Effector CD8-positive, alpha-beta T cell (primary cell): Measurements from ENCODE around the gene DLEU7.

Experiments used
- DNase-seq: peaks from one replicate; lab custom pipeline; 2025; lab: John Stamatoyannopoulos, UW

Gene DLEU7

GRCh38 chr13:50842990-50843256 lies 569 bp downstream of the DLEU7 start:
- no peak for DNase-seq

GRCh38 chr13:50842251-50842989 lies 1.1 kb downstream of the DLEU7 start:
- DNase-seq = no peak

GRCh38 chr13:50841786-50842185 lies 1.7 kb downstream of the DLEU7 start:
- DNase-seq = no peak

GRCh38 chr13:50840284-50840683 lies 3.2 kb downstream of the DLEU7 start:
- DNase-seq = no peak

DNA sequence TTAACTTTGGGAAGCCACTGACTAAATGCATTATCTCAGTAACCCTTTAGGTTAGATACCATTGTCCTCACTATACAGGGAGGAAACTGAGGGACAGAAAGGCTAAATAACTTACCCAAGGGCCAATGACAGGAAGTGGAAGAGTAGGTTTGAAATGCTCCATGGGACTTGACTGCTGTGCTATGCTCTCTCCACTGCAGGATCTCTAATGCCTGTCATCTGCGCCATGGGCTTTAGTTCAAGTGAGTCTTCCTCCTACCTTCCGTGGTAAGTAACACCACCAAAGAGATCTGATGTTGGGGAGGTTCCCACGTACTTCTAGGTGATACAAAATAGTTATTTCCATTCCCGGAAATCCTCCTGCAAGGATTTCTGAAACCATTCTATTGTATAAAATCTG lies 3.7 kb downstream of the DLEU7 start:
- no peak for DNase-seq

DNA sequence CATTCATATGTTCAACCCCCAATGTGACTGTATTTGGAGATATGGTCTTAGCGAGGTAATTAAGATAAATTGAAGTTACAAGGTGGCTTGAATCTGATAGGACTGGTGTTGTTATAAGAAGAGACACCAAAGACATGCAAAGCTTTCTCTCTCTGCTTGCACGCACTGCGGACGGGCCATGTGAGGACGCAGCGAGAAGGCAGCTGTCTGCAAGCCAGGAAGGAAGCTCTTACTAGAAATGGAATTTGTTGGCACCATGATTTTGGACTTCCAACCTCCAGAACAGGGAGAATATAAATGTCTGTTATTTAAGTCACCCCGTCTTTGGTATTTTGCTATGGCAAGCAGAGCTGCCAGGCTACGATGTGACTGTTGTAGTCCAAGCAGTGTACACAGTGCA lies 4.8 kb downstream of the DLEU7 start:
- no peak for DNase-seq

DNA sequence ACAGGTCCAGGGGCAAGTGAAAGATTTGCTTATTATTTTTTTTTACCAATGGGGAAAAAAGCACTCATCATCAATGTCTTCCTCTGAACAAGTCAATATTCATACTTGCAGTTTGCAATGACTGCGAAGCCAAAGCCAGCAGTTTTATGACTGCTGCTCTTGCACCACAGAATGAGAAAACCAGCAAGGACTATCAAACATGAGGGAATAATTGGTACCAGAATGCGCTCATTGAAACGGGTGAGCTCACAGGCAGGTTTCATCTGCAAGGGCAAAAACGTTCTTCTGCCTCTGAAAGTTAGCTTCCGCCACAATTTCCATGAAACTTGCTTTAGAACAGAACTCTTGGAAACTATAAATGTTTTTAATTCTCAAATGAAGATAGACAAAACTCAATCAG lies 5.5 kb downstream of the DLEU7 start:
- DNase-seq = no peak

GRCh38 chr13:50831512-50831911 lies 12.0 kb downstream of the DLEU7 start:
- no peak for DNase-seq

DNA sequence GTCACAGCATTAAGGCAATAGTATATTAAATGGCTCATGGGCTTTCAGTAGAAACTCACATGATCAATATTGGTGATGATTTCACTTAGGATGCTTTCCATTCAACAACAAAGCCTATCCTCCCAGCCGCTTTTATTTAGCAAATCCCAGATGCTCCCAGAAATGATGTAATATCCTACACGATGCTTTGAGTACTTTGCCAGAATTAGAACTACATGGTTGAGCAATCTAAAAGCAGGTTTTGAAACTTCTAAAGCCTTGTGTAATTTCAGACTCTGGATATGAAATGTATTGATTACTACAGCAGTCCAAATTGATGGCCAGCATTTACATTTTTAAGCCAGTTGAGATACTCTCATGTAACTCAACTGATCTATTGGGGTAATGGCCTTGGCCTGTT lies 13.6 kb downstream of the DLEU7 start:
- no peak for DNase-seq

GRCh38 chr13:50829226-50829625 lies 14.3 kb downstream of the DLEU7 start:
- DNase-seq = no peak

DNA sequence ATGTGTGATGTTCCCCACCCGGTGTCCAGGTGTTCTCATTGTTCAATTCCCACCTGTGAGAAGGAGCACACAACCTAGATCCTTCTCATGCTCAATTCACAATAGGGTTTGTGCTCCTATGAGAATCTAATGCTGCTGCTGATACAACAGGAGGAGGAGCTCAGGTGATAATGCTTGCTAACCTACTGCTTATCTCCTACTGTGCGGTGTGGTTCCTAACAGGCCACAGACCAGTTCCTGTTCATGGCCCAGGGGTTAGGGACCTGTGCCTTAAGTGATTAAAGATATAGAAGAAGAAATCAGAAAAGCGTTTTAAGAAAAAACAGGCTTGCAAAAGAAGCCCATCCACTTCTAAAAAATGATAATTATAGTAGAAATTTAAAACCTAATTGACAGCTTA lies 17.5 kb downstream of the DLEU7 start:
- DNase-seq = no peak

GRCh38 chr13:50812242-50812641 lies 31.2 kb downstream of the DLEU7 start:
- no peak for DNase-seq

GRCh38 chr13:50810998-50811397 lies 32.5 kb downstream of the DLEU7 start:
- no peak for DNase-seq

GRCh38 chr13:50810468-50810867 lies 33.0 kb downstream of the DLEU7 start:
- DNase-seq = no peak

DNA sequence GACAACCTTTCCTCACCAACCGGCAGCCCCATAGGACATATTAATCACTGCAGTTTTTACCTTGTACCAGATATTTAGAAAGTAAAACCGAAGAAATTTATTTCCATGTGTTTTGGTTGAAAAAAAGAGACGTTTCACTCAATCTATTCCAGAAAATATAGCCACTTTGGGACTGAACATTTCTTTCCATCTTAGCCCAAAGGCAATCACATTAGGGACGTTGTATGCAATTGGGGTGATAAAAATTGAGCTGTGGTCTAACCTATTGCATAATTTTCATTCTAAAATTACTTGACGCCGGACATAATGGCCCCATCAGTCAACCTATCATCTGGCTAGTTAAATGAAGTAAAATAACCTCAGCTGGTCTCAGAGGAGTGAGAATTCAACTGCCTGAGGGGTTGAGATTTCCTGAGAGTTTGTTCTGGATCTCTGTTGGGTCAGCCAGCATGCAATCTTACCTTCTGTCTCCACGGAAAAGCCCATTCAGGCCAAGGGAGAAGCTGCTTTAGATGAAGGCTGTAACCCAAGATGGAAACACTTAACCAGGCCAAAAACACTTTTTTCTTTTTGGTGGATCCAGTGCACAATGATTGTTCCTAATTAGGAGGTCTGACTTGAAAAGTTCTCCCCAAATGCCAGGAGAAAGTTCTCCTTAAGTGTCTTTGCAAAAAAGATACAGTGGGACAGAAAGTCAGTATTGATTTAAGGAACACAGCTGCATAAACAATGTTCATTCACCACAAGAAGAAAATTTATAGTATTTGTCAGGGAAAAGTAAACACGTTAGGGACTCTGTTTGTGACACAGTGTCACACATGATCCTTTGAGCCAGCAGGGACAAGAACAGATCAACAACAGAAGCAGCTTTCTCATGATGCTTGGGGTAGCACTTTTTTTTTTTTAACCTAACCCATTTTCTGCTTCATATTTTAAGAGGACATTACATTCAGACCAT lies 34.1 kb downstream of the DLEU7 start:
- no peak for DNase-seq

DNA sequence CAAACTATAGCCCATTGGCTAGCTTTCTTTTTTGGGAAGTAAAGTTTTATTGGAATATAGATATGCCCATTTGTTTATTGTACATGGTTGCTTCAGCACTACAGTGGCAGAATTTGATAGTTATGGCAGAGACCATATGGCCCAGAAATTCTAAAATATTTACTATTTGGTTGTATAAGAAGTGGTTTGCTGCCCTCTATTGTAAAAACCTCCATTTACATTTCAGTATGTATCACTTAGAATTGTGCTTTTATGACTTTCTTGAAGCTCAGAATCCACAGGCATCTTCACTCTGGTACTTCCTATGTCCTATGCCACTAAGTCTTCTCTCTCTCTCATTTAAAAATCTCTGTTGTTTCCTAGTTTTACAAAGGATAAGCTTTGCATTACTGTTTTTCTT lies 37.7 kb downstream of the DLEU7 start:
- DNase-seq = no peak

DNA sequence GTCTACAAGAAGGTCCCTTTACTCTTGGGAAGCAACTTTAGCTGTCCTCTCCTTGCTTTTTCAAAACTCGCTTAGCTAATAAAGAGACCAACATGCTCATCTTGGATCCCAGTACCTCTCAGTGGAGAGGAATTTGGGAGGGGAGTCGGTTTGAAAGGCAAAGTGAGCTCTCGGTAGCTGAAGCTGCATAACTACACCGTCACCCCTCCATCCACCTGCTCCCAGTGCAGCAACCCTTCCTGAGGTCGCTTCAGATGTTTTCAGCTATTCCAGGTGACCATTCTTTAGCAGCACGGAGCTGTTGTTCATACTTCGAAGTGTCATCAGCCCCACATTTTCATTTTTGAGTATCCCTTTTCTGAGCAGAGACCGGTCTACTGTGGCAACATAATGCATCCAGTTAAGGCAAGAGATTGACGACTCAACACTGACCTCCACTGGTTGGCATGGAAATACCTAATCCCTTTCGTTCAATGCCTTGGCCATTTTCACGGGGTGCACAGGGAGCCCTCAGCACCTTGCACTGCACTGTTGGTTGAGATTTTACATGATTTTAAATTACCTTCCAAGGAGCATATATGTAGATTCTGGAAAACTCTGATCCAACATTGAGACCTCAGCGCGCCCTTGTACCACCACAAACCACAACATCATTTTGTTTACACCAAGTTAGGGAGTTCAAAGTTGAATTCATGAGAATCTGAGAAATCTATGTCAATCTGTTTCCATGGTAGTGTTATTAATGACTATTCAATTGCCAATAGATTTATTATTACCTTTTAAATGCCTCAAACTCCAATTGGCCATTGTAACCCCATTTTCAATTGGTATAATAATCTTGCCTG lies 42.2 kb downstream of the DLEU7 start:
- peak; percentile 26 for DNase-seq

DNA sequence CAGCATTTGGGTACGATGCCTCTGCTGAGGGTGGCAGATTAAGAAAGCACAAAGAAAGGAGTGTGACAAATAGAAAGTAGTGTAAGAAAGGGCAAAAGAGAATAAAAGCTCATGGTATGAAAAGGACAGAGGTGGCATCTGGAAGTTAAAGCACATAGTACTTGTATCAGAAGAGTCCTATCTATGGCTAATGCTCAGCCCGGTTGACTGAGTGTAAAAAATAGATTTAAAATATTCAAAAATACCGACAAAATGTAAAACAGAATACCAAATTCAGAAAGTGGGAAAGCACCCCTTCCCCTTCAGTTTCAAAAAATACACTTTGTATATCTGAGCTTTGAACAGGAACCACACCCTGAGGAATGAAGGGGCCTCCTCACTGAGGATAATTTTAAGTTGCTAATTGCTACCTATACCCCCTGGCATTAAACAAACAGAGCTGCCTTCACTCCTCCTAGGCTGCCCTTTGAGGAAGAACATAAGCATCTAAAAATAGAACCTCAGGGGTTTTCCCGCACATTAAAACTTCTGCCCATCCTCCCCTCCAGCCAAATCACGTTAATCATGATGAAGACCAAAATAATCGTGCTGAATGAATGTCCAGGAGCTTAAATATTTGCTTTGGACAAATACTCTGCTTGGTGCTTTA lies 43.3 kb downstream of the DLEU7 start:
- DNase-seq = no peak

- no peak for DNase-seq
Measured at GRCh38 chr13:50798923-50799322, 44.6 kb downstream of the DLEU7 start.

- DNase-seq = no peak
Measured at GRCh38 chr13:50797091-50797490, 46.4 kb downstream of the DLEU7 start.

- DNase-seq = no peak
Measured at GRCh38 chr13:50796463-50796862, 47.0 kb downstream of the DLEU7 start.

DNA sequence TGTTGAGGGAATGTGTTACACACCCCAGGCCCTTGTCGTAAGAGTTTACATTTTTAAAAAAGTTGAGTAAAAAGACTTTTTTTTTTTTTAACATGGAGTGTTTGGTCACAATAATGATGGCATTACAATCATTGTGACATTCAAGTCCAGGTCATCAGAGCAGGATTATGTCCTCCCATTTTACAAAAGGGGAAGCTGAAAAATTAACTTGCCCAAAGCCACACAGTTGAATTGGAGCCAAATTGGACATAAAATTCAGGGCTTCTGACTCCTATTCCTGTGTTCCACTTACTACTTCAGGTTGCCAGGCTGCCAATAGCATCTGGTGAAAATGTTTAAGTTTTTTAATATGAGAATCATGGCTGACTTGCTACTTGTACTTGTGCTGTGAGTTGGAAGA lies 49.3 kb downstream of the DLEU7 start:
- DNase-seq = no peak
